Panc1 (cell line): ENCODE measurements around the gene SRC.

Source experiments
- CTCF ChIP-seq: fragments of 450-650 bp; IDR thresholded peaks from 2 replicates; pipeline ENCODE4 v1.5.1; 2017; ENCODE audit warnings: mild to moderate bottlenecking
- POLR2AphosphoS5 ChIP-seq: IDR thresholded peaks from 2 replicates; pipeline ENCODE4 v1.6.1; 2012; ENCODE audit warnings: mild to moderate bottlenecking, low read depth, low read length, moderate library complexity
- SIN3A ChIP-seq: IDR thresholded peaks from 2 replicates; pipeline ENCODE4 v1.6.1; 2012; ENCODE audit warnings: low read depth, mild to moderate bottlenecking, low read length, moderate library complexity, borderline replicate concordance; ENCODE audit not compliant: insufficient read depth
- TCF7L2 ChIP-seq: IDR thresholded peaks from 2 replicates; pipeline ENCODE4 v1.6.1; 2011; ENCODE audit warnings: mild to moderate bottlenecking, low read depth, low read length, inconsistent platforms

GRCh38 chr20:37411408-37412219 lies 65.7 kb downstream of the SRC start:
- TF ChIP-seq CTCF (no peak), POLR2AphosphoS5 (no peak), TCF7L2 (no peak), SIN3A (no peak)
